OCI-LY3 (cell line): ENCODE data around the gene WNT7A.

Experiments
- EZH2phosphoT487 ChIP-seq: fragments of 200-600 bp; shearing (Covaris generic); IDR thresholded peaks from 2 replicates; pipeline ENCODE4 v1.6.1; 2018; ENCODE audit warnings: antibody characterized with exemption, mixed run types, low read depth
- TF ChIP-seq, protein P1 (sequence below): fragments of 200-600, 300-600 bp; sonication (generic); IDR thresholded peaks from 2 replicates; pipeline ENCODE4 v1.5.1; 2014; ENCODE audit warnings: antibody characterized with exemption, low read length, low read depth

DNA sequence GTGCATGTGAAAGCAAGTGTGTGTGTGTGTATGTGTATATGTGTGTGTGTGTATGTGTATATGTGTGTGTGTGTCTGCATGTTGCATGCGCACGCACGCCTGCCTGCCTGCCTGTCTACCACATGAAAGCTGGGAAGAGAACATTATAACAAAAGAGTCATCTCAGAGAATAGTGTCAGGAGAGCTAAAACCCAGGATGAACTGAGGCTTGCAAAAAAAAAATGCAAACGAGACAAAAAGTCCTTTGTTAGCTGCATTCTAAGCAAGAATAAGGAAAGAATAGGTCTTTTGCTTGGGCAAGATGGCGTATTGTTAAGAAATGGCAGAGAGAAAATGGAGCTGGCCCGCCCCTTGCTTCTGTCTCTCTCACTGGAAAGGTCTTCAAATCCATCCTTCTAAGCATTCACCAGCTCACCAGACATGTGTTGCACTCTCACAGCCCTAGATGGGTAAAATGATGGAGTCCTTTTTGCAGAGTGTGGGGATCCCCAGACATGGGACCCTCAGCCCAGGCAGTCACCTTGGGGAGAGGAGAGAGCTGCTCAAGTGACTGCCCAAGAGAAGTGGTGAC is 16.4 kb downstream of the WNT7A start:
- TF ChIP-seq, protein P1, sequence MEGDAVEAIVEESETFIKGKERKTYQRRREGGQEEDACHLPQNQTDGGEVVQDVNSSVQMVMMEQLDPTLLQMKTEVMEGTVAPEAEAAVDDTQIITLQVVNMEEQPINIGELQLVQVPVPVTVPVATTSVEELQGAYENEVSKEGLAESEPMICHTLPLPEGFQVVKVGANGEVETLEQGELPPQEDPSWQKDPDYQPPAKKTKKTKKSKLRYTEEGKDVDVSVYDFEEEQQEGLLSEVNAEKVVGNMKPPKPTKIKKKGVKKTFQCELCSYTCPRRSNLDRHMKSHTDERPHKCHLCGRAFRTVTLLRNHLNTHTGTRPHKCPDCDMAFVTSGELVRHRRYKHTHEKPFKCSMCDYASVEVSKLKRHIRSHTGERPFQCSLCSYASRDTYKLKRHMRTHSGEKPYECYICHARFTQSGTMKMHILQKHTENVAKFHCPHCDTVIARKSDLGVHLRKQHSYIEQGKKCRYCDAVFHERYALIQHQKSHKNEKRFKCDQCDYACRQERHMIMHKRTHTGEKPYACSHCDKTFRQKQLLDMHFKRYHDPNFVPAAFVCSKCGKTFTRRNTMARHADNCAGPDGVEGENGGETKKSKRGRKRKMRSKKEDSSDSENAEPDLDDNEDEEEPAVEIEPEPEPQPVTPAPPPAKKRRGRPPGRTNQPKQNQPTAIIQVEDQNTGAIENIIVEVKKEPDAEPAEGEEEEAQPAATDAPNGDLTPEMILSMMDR = no peak
- no peak for TF ChIP-seq EZH2phosphoT487
